Testis (tissue), 3 donors: ENCODE results near the gene RAP2A. TPM values are rescaled to one million over a fixed set of nuclear protein-coding genes. Genes with fewer than 3 reads are reported as not detected.

Experiments
- DNase-seq: peaks from one replicate; pipeline ENCODE4 v3.0.0-alpha.2; 2019
- H3K27ac ChIP-seq, 2 donors: fragments of 200-600 bp; sonication (generic); one replicate each; pipeline ENCODE4 v1.5.1; 2019
- H3K27me3 ChIP-seq: fragments of 200-600 bp; sonication (generic); one replicate; pipeline ENCODE4 v1.5.1; 2019
- H3K36me3 ChIP-seq: fragments of 200-600 bp; sonication (generic); one replicate; pipeline ENCODE4 v1.5.1; 2017; ENCODE audit warnings: low read depth; ENCODE audit errors: missing control alignments
- H3K4me1 ChIP-seq: fragments of 200-600 bp; sonication (generic); one replicate; pipeline ENCODE4 v1.5.1; 2019
- H3K4me3 ChIP-seq, 2 donors: fragments of 200-600 bp; sonication (generic); one replicate each; pipeline ENCODE4 v1.5.1; 2017 to 2019
- H3K9me3 ChIP-seq: fragments of 200-600 bp; sonication (generic); one replicate; pipeline ENCODE4 v1.5.1; 2017
- CTCF ChIP-seq, 3 experiments: fragments of 450-650 bp in 2 of 3; fragments of 200-600 bp in 1 of 3; sonication (generic) in 1 of 3; IDR thresholded peaks; one replicate each; pipeline ENCODE4 v1.5.1; 2016 to 2019; ENCODE audit warnings: antibody characterized with exemption in 3 of 3, mild to moderate bottlenecking in 2 of 3, moderate library complexity in 1 of 3
- POLR2A ChIP-seq: fragments of 450-650 bp; IDR thresholded peaks from one replicate; pipeline ENCODE4 v1.6.1; 2017; ENCODE audit warnings: antibody characterized with exemption, mild to moderate bottlenecking, moderate library complexity
- WGBS, 2 donors: methylation state at CpG; one replicate each; pipeline ENCODE4 v1.1.5; 2018; 5-methylcytosine and 5-hydroxymethylcytosine counted together
- intact Hi-C: fragments of 100-400 bp; cut with DNase I; formaldehyde crosslinking; loops from one replicate; pipeline ENCODE4 v1.15.1; 2023; ENCODE audit warnings: low total_unique reads
- polyA plus RNA-seq: library from polyadenylated mRNA; stranded (reverse); fragments of 350-450 nt; fragmentation: Illumina TruSeq; extraction: RNeasy Lipid Tissue Mini Kit (QIAGEN cat#74804); gene quantifications from one replicate; pipeline ENCODE4 v1.2.3, GENCODE V29; 2014; ENCODE audit warnings: low read depth, low replicate concordance; ENCODE audit not compliant: insufficient read depth
- total RNA-seq, 2 donors: library from RNA; depleted of rRNA; stranded (reverse); fragments of >200 nt; gene quantifications; one replicate each; pipeline ENCODE4 v1.2.3, GENCODE V29; 2016

The RAP2A gene
- total and polyA plus RNA-seq, 3 donors from 2014 or later, result 9.1 to 11.5 (median 10.6) TPM

DNA sequence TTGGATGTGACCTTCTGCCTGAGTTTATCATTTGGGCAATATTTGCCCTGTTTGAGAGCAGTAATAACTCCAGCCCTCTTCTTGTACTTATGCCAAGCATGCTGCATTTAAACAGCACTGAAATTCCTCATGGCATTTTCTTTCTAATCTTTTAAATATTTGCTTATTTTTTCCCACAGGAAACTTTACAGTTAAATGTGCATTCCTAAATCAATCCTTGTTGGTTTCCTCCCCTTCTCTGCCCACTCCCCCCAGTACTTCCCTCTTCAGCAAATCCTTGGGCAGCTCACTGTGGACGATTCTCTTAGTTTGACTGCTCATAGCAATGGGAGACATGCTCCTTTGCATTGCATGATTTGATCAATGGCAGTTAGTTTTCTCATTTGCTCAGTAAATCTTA lies 68.7 kb downstream of the RAP2A start:
- 17 to 22% methylated on average over 1 of the region's 1 CpG for WGBS, 2 donors
- intact Hi-C loops, result no loop called here
- Histone ChIP-seq H3K27ac (no peak overlapping the region), H3K27me3 (no peaks in the 10 kb centered on the region), H3K4me1 (no peaks in the 10 kb centered on the region), H3K9me3 (no peaks in the 10 kb centered on the region), H3K4me3 (no peak overlapping the region), H3K36me3 (no peaks in the 10 kb centered on the region)
- TF ChIP-seq POLR2A (no peak), CTCF (IDR thresholded peaks at IDR 0.05) (no peak)
- no peak for DNase-seq

GRCh38 chr13:97505017-97505416 lies 71.0 kb downstream of the RAP2A start:
- no peaks in the 10 kb centered on the region for H3K36me3 ChIP-seq
- H3K27ac ChIP-seq, result no peak overlapping the region
- no peaks in the 10 kb centered on the region for H3K27me3 ChIP-seq
- intact Hi-C loops, result no loop called here
- no peaks in the 10 kb centered on the region for H3K4me1 ChIP-seq
- TF ChIP-seq POLR2A (no peak), CTCF (IDR thresholded peaks at IDR 0.05) (no peak)
- DNase-seq, result no peak
- WGBS, 2 donors, result 97 to 100% methylated on average over 1 of the region's 1 CpG
- no peak overlapping the region for H3K4me3 ChIP-seq
- no peaks in the 10 kb centered on the region for H3K9me3 ChIP-seq

- H3K4me3 ChIP-seq, result no peak overlapping the region
- intact Hi-C loops, result no loop called here
- H3K9me3 ChIP-seq, result no peaks in the 10 kb centered on the region
- H3K36me3 ChIP-seq, result no peaks in the 10 kb centered on the region
- DNase-seq, result no peak
- no peaks in the 10 kb centered on the region for H3K27me3 ChIP-seq
- H3K4me1 ChIP-seq, result no peaks in the 10 kb centered on the region
- TF ChIP-seq CTCF (IDR thresholded peaks at IDR 0.05) (no peak), POLR2A (no peak)
- H3K27ac ChIP-seq, result no peak overlapping the region
- 75 to 82% methylated on average over 4 of the region's 4 CpGs for WGBS, 2 donors
Measured at GRCh38 chr13:97506511-97506910, 72.5 kb downstream of the RAP2A start.

- no peak for TF ChIP-seq POLR2A
- no peak for TF ChIP-seq CTCF (IDR thresholded peaks at IDR 0.05)
- no peaks in the 10 kb centered on the region for H3K27me3 ChIP-seq
- H3K9me3 ChIP-seq, result no peaks in the 10 kb centered on the region
- intact Hi-C loops, result no loop called here
- DNase-seq, result no peak
- H3K36me3 ChIP-seq, result no peaks in the 10 kb centered on the region
- H3K27ac ChIP-seq, result no peak overlapping the region
- no peak overlapping the region for H3K4me3 ChIP-seq
- 93% methylated on average over 2 to 3 of the region's 3 CpGs for WGBS, 2 donors
- no peaks in the 10 kb centered on the region for H3K4me1 ChIP-seq
Measured at GRCh38 chr13:97512732-97513131, 78.8 kb downstream of the RAP2A start.

GRCh38 chr13:97515643-97516042 lies 81.7 kb downstream of the RAP2A start:
- Histone ChIP-seq H3K4me1 (no peaks in the 10 kb centered on the region), H3K4me3 (no peak overlapping the region), H3K36me3 (no peaks in the 10 kb centered on the region), H3K27me3 (no peaks in the 10 kb centered on the region), H3K27ac (no peak overlapping the region), H3K9me3 (no peaks in the 10 kb centered on the region)
- TF ChIP-seq POLR2A (no peak), CTCF (IDR thresholded peaks at IDR 0.05) (no peak)
- 93 to 100% methylated on average over 1 of the region's 1 CpG for WGBS, 2 donors
- no peak for DNase-seq
- intact Hi-C loops, result no loop called here
